ENCODE results near the gene NPM3.
"Not testable (repeated sequence)": the region's sequence is repeated elsewhere in the genome, so short reads cannot be mapped to it uniquely, and the experiment has no call there.

NPM3 gene

DNA sequence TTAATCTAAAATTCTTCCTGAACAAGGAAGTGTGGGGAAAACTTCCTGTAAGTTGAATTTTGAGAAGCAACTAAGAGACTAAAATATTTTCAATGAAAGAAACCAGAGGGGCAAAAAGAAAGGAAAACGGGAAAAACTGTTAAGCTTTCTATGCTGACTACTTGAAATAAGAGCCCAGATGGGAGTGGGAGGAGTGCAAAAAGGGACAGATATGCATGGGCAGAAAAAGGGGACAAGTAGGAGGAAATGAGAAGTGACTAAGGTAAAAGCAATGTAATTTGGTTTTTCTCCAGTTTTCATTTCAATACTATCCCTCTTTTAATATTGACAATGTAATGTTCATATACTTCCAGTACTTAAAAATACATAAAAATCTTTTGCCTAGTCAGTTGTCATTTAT is 23.9 kb upstream of the NPM3 start:
- in situ Hi-C loops (cut with MboI; ENCODE audit: low sequenced_read_pairs, unreplicated experiment): no loop called here
- no peak for DNase-seq (ENCODE audit: low spot score)
- TF ChIP-seq, protein P1, sequence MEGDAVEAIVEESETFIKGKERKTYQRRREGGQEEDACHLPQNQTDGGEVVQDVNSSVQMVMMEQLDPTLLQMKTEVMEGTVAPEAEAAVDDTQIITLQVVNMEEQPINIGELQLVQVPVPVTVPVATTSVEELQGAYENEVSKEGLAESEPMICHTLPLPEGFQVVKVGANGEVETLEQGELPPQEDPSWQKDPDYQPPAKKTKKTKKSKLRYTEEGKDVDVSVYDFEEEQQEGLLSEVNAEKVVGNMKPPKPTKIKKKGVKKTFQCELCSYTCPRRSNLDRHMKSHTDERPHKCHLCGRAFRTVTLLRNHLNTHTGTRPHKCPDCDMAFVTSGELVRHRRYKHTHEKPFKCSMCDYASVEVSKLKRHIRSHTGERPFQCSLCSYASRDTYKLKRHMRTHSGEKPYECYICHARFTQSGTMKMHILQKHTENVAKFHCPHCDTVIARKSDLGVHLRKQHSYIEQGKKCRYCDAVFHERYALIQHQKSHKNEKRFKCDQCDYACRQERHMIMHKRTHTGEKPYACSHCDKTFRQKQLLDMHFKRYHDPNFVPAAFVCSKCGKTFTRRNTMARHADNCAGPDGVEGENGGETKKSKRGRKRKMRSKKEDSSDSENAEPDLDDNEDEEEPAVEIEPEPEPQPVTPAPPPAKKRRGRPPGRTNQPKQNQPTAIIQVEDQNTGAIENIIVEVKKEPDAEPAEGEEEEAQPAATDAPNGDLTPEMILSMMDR (IDR thresholded peaks at IDR 0.05; ENCODE audit: borderline replicate concordance, control extremely low read depth, extremely low read depth, insufficient read depth, missing control alignments): no peak

DNA sequence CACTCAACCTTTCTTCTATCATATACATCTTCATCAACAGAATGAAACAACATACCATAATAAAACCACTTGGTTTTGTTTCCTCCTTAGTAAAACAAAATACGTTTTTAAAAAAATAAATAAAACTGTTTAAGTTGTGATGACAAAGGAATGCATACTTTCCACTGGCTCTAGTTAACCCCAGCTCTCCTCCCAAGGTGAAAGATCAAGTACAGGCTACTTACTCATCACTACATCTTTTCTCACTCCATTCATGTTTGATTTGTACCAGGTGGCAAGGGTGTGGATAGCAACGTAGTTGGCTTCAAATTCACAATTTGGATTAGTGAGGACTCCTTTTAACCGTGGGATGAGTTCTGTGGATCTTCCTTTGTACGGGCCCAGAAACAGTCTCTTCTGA is 20.3 kb upstream of the NPM3 start:
- TF ChIP-seq, protein P1 (IDR thresholded peaks at IDR 0.05; ENCODE audit: borderline replicate concordance, control extremely low read depth, extremely low read depth, insufficient read depth, missing control alignments): no peak
- no peak for DNase-seq (ENCODE audit: low spot score)
- in situ Hi-C loops (cut with MboI; ENCODE audit: low sequenced_read_pairs, unreplicated experiment): no loop called here

DNA sequence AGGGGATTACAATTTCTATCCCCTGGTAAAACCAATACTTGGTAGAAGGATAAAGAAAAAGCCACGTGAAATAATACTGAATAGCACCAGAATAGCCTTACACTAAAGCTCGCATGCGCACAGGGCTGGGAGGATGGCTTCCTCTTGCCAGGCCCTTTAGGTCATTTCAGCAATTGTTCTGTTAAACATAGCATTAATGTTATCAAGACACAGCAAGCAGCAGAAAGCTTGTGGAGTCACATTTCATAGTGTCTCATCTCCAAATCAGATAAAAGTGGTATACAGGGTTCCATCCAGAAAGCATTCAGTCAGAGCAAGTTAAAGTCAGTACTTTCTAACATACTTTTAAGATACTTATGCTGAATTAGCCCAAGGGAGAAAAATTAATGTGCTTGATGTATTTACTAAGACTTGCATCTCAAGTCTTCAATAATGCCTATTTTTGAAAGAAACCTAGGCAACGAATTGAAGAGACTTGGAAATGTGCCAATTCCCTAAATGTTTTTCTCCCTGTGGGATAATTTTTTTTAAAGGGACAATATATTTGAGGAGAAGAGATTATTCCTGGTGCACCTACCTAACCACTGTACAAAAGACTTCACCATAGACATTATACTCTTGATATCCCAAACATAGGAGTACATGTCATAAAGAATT is 14.3 kb upstream of the NPM3 start:
- TF ChIP-seq, protein P1 (IDR thresholded peaks at IDR 0.05; ENCODE audit: borderline replicate concordance, control extremely low read depth, extremely low read depth, insufficient read depth, missing control alignments): no peak
- in situ Hi-C loops (cut with MboI; ENCODE audit: low sequenced_read_pairs, unreplicated experiment): no loop called here
- DNase-seq (ENCODE audit: low spot score): no peak

DNA sequence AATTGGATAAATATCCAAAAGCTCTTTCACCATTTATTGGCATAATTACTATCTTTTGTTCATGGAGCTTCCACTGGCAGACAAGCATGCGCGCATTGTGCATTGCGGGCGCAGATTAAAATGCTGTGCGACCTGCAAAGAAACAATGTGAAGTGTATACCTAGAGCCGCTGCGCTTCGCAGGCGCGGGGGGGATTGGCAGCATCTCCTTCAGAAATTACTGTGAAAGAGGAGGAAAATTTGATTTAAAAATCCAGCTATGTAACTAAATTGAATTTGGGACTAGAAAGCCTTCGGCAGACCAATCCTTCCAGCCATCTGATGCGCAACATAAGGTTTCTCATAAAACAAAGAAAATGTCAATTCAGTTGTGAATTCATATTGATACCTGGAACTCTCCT is 10.3 kb upstream of the NPM3 start:
- TF ChIP-seq, protein P1 (IDR thresholded peaks at IDR 0.05; ENCODE audit: borderline replicate concordance, control extremely low read depth, extremely low read depth, insufficient read depth, missing control alignments): no peak
- DNase-seq (ENCODE audit: low spot score): no peak
- in situ Hi-C loops (cut with MboI; ENCODE audit: low sequenced_read_pairs, unreplicated experiment): no loop called here

DNA sequence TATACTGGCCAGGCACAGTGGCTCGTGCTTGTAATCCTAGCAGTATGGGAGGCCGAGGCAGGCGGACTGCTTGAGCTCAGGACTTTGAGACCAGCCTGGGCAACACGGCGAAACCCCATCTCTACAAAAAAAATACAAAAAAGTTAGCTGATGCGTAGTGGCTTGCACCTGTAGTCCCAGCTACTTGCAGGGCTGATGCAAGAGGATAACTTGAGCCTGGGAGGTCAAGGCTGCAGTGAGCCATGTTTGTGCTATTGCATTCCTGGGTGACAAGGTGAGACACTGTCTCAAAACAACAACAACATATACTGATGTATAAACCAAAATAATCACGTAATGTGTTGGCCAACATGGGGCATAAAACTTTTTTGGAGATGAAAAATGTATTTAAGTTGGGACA is 6.4 kb upstream of the NPM3 start:
- TF ChIP-seq, protein P1 (IDR thresholded peaks at IDR 0.05; ENCODE audit: borderline replicate concordance, control extremely low read depth, extremely low read depth, insufficient read depth, missing control alignments): no peak
- no peak for DNase-seq (ENCODE audit: low spot score)
- in situ Hi-C loops (cut with MboI; ENCODE audit: low sequenced_read_pairs, unreplicated experiment): no loop called here

DNA sequence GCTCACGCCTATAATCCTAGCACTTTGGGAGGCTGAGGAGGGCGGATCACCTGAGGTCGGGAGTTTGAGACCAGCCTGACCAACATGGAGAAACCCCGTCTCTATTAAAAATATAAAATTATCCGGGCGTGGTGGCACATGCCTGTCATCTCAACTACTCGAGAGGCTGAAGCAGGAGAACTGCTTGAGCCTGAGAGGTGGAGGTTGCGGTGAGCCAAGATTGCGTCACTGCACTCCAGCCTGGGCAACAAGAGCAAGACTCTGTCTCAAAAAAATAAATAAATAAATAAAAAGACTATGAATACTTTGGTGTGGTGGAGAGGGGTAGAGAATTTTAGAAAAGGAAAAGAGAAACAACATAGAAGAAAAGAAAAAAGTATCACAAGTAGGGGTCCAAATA is 6.0 kb upstream of the NPM3 start:
- DNase-seq (ENCODE audit: low spot score); in situ Hi-C loops (cut with MboI; ENCODE audit: low sequenced_read_pairs, unreplicated experiment): not testable (repeated sequence)

DNA sequence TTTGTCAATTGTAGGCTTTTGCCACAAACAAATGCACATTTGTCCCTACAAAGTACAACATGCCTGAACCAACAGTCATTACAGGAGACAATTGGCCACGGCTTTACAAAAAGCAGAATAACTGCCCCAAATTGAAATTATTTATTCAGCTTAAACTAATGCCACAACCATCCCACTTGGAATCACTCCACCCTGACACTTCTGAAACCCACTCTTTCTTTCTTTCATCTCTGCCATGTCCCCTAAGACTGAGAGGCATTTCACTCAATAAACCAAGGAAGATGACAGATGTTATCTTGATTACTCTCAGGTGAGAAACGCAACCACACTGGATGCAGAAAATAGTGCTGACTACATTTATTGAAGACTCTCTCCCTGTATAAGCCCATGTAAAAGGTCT is 2.6 kb upstream of the NPM3 start:
- no peak for DNase-seq (ENCODE audit: low spot score)
- TF ChIP-seq, protein P1 (IDR thresholded peaks at IDR 0.05; ENCODE audit: borderline replicate concordance, control extremely low read depth, extremely low read depth, insufficient read depth, missing control alignments): no peak
- in situ Hi-C loops (cut with MboI; ENCODE audit: low sequenced_read_pairs, unreplicated experiment): no loop called here
